ENCODE results near the gene CCDC106.

DNA sequence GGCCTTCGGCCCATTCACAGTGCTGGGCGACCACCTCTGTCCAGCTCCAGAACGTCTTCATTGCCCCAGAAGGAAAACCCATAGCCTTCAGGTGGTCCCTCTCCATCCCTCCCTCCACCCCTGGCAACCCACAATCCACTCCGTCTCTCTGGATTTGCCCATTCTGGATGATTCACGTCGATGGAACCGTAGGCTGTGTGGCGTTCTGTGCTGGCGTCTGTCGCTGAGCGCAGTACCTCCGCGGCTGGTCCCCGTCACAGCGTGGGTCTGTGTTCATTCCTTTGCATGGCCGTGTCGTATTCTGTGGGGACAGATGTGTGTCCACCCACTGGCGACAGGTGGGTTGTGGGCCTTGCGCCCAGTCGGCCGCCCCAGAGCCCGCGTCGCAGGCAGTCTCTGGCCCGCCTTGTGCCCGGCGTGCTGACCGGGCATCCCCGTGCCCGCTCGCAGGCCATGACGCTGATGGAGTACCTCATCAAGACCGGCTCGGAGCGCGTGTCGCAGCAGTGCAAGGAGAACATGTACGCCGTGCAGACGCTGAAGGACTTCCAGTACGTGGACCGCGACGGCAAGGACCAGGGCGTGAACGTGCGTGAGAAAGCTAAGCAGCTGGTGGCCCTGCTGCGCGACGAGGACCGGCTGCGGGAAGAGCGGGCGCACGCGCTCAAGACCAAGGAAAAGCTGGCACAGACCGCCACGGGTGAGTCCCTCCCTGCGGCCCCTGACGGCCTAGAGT lies 37.1 kb downstream of the CCDC106 start:
- no peak for TF ChIP-seq POLR2A (IDR thresholded peaks at IDR 0.05)
- TF ChIP-seq, protein P1, sequence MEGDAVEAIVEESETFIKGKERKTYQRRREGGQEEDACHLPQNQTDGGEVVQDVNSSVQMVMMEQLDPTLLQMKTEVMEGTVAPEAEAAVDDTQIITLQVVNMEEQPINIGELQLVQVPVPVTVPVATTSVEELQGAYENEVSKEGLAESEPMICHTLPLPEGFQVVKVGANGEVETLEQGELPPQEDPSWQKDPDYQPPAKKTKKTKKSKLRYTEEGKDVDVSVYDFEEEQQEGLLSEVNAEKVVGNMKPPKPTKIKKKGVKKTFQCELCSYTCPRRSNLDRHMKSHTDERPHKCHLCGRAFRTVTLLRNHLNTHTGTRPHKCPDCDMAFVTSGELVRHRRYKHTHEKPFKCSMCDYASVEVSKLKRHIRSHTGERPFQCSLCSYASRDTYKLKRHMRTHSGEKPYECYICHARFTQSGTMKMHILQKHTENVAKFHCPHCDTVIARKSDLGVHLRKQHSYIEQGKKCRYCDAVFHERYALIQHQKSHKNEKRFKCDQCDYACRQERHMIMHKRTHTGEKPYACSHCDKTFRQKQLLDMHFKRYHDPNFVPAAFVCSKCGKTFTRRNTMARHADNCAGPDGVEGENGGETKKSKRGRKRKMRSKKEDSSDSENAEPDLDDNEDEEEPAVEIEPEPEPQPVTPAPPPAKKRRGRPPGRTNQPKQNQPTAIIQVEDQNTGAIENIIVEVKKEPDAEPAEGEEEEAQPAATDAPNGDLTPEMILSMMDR (IDR thresholded peaks at IDR 0.05): no peak
